SJSA1 (cell line): ENCODE measurements around the gene DCTN4. TPM values are rescaled to one million over a fixed set of nuclear protein-coding genes. Genes with fewer than 3 reads are reported as not detected.

Experiments used
- DNase-seq, 2 experiments: peaks; one replicate each; pipeline ENCODE4 v3.0.0-alpha.2; 2015 to 2020; ENCODE audit warnings: low spot score in 2 of 2, low read depth in 1 of 2
- H3K27ac ChIP-seq: fragments of 250-450 bp; sonication (Bioruptor Pico); 2 replicates; pipeline ENCODE4 v1.5.1; 2020; ENCODE audit warnings: mild to moderate bottlenecking, moderate library complexity
- H3K27me3 ChIP-seq: fragments of 250-450 bp; sonication (Bioruptor Pico); replicated peaks from 2 replicates; pipeline ENCODE4 v1.5.1; 2020; ENCODE audit warnings: mild to moderate bottlenecking, moderate library complexity
- H3K36me3 ChIP-seq: fragments of 250-450 bp; sonication (Bioruptor Pico); 2 replicates; pipeline ENCODE4 v1.5.1; 2020; ENCODE audit warnings: mild to moderate bottlenecking
- H3K4me1 ChIP-seq: fragments of 250-450 bp; sonication (Bioruptor Pico); replicated peaks from 2 replicates; pipeline ENCODE4 v1.6.1; 2021; ENCODE audit warnings: mild to moderate bottlenecking
- H3K4me3 ChIP-seq: fragments of 250-450 bp; sonication (Bioruptor Pico); 2 replicates; pipeline ENCODE4 v1.5.1; 2020; ENCODE audit warnings: mild to moderate bottlenecking
- H3K9me3 ChIP-seq: fragments of 250-450 bp; sonication (Bioruptor Pico); replicated peaks from 2 replicates; pipeline ENCODE4 v1.5.1; 2020; ENCODE audit warnings: mild to moderate bottlenecking
- total RNA-seq: library from RNA; depleted of rRNA; stranded (reverse); fragments of >200 nt; shearing (Covaris generic); gene quantifications from 2 replicates; pipeline ENCODE4 v1.2.3, GENCODE V29; 2014

DCTN4 gene
- total RNA-seq, 1 experiment from 2014 or later, result 63.4 TPM

- peaks cover 82% of the 10 kb centered on the region for H3K36me3 ChIP-seq
- H3K9me3 ChIP-seq, result no peaks in the 10 kb centered on the region
- H3K27me3 ChIP-seq, result no peaks in the 10 kb centered on the region
- DNase-seq, result no peak
- no peak overlapping the region for H3K27ac ChIP-seq
- no peak overlapping the region for H3K4me3 ChIP-seq
- H3K4me1 ChIP-seq, result no peaks in the 10 kb centered on the region
These were observed 66.5 kb downstream of the DCTN4 start for GRCh38 chr5:150692276-150692675.

- Histone ChIP-seq H3K9me3 (no peaks in the 10 kb centered on the region), H3K36me3 (peaks cover 73% of the 10 kb centered on the region), H3K4me1 (no peaks in the 10 kb centered on the region), H3K4me3 (no peak overlapping the region), H3K27ac (no peak overlapping the region), H3K27me3 (no peaks in the 10 kb centered on the region)
- DNase-seq, result no peak
These were observed 68.1 kb downstream of the DCTN4 start for GRCh38 chr5:150690760-150691159.

GRCh38 chr5:150689120-150689519, 69.7 kb downstream of the DCTN4 start:
- Histone ChIP-seq H3K27me3 (no peaks in the 10 kb centered on the region), H3K36me3 (peaks cover 57% of the 10 kb centered on the region), H3K4me3 (no peak overlapping the region), H3K4me1 (no peaks in the 10 kb centered on the region), H3K9me3 (no peaks in the 10 kb centered on the region), H3K27ac (no peak overlapping the region)
- no peak for DNase-seq

- no peak overlapping the region for H3K27ac ChIP-seq
- no peak for DNase-seq
- H3K36me3 ChIP-seq, result peaks cover 15% of the 10 kb centered on the region
- no peaks in the 10 kb centered on the region for H3K27me3 ChIP-seq
- no peaks in the 10 kb centered on the region for H3K9me3 ChIP-seq
- H3K4me1 ChIP-seq, result peaks cover 40% of the 10 kb centered on the region
- no peak overlapping the region for H3K4me3 ChIP-seq
These were observed 82.2 kb downstream of the DCTN4 start for GRCh38 chr5:150676578-150676977.

- peaks cover 7% of the 10 kb centered on the region for H3K36me3 ChIP-seq
- no peaks in the 10 kb centered on the region for H3K27me3 ChIP-seq
- H3K9me3 ChIP-seq, result no peaks in the 10 kb centered on the region
- H3K27ac ChIP-seq, result peak overlapping the region; percentile 77
- H3K4me1 ChIP-seq, result peaks cover 40% of the 10 kb centered on the region
- DNase-seq, result no peak
- no peak overlapping the region for H3K4me3 ChIP-seq
These were observed 83.7 kb downstream of the DCTN4 start for GRCh38 chr5:150675069-150675468.

- H3K9me3 ChIP-seq, result no peaks in the 10 kb centered on the region
- DNase-seq, result peak in 1 of 2 experiments; percentile 86
- peaks cover 40% of the 10 kb centered on the region for H3K4me1 ChIP-seq
- H3K4me3 ChIP-seq, result no peak overlapping the region
- H3K36me3 ChIP-seq, result peaks cover 5% of the 10 kb centered on the region
- no peaks in the 10 kb centered on the region for H3K27me3 ChIP-seq
- peak overlapping the region; percentile 77 for H3K27ac ChIP-seq
These were observed 84.4 kb downstream of the DCTN4 start for GRCh38 chr5:150674341-150674821.

GRCh38 chr5:150672884-150673275, 85.9 kb downstream of the DCTN4 start:
- Histone ChIP-seq H3K36me3 (no peaks in the 10 kb centered on the region), H3K4me3 (no peak overlapping the region), H3K9me3 (no peaks in the 10 kb centered on the region), H3K27me3 (no peaks in the 10 kb centered on the region), H3K27ac (peak overlapping the region; percentile 77), H3K4me1 (peaks cover 40% of the 10 kb centered on the region)
- DNase-seq, result no peak

- H3K4me3 ChIP-seq, result peak overlapping the region; percentile 3; the same call in 1 of the 2 replicates
- peak overlapping the region; percentile 77 for H3K27ac ChIP-seq
- H3K9me3 ChIP-seq, result no peaks in the 10 kb centered on the region
- DNase-seq, result no peak
- no peaks in the 10 kb centered on the region for H3K27me3 ChIP-seq
- H3K4me1 ChIP-seq, result peaks cover 40% of the 10 kb centered on the region
- no peaks in the 10 kb centered on the region for H3K36me3 ChIP-seq
These were observed 86.5 kb downstream of the DCTN4 start for GRCh38 chr5:150672237-150672883.

- DNase-seq, result no peak
- Histone ChIP-seq H3K36me3 (no peaks in the 10 kb centered on the region), H3K27ac (no peak overlapping the region)
These were observed 87.1 kb downstream of the DCTN4 start for GRCh38 chr5:150671509-150672236.

GRCh38 chr5:150670948-150671310, 87.9 kb downstream of the DCTN4 start:
- DNase-seq, result no peak
- H3K27me3 ChIP-seq, result no peaks in the 10 kb centered on the region
- no peaks in the 10 kb centered on the region for H3K36me3 ChIP-seq
- H3K27ac ChIP-seq, result no peak overlapping the region
- no peaks in the 10 kb centered on the region for H3K9me3 ChIP-seq
- no peak overlapping the region for H3K4me3 ChIP-seq
- H3K4me1 ChIP-seq, result peaks cover 38% of the 10 kb centered on the region

More at GRCh38 chr5:150671509-150672236, 87.1 kb downstream of the DCTN4 start:
- Histone ChIP-seq H3K27me3 (no peaks in the 10 kb centered on the region), H3K9me3 (no peaks in the 10 kb centered on the region), H3K4me3 (no peak overlapping the region), H3K4me1 (peaks cover 40% of the 10 kb centered on the region)

GRCh38 chr5:150670275-150670947, 88.4 kb downstream of the DCTN4 start:
- Histone ChIP-seq H3K4me1 (peaks cover 33% of the 10 kb centered on the region), H3K4me3 (no peak overlapping the region), H3K27ac (no peak overlapping the region), H3K9me3 (no peaks in the 10 kb centered on the region), H3K36me3 (no peaks in the 10 kb centered on the region), H3K27me3 (no peaks in the 10 kb centered on the region)
- no peak for DNase-seq

- Histone ChIP-seq H3K4me1 (peaks cover 5% of the 10 kb centered on the region; the same call in 1 of the 2 replicates), H3K27ac (no peak overlapping the region), H3K27me3 (no peaks in the 10 kb centered on the region), H3K36me3 (no peaks in the 10 kb centered on the region), H3K4me3 (no peak overlapping the region), H3K9me3 (no peaks in the 10 kb centered on the region)
- no peak for DNase-seq
These were observed 93.8 kb downstream of the DCTN4 start for GRCh38 chr5:150665044-150665443.

GRCh38 chr5:150663936-150664335, 94.9 kb downstream of the DCTN4 start:
- DNase-seq, result no peak
- H3K4me3 ChIP-seq, result no peak overlapping the region

More at GRCh38 chr5:150663936-150664335, 94.9 kb downstream of the DCTN4 start:
- H3K9me3 ChIP-seq, result no peaks in the 10 kb centered on the region
- no peaks in the 10 kb centered on the region for H3K36me3 ChIP-seq
- no peaks in the 10 kb centered on the region for H3K27me3 ChIP-seq
- no peak overlapping the region for H3K27ac ChIP-seq
- H3K4me1 ChIP-seq, result peaks cover 6% of the 10 kb centered on the region; the same call in 1 of the 2 replicates
